IMR-90 (cell line): ENCODE data around the gene TWIST2. TPM values are rescaled to one million over a fixed set of nuclear protein-coding genes. Genes with fewer than 3 reads are reported as not detected.

Source experiments
- ATAC-seq: fragments of 200-7000 bp; cut with Tn5 transposase; 2 replicates; pipeline ENCODE4 v1.9.1; 2020; ENCODE audit warnings: low read depth, mild to moderate bottlenecking, moderate library complexity
- BruUV-seq: library from RNA; stranded (reverse); fragments of 400-500 nt; replicated peaks from 2 replicates; lab custom pipeline; 2021; lab: Mats Ljungman, UMichigan
- CTCF ChIA-PET: fragments of 300-600 bp; formaldehyde crosslinking; extraction: SDS; loops from one replicate; lab custom pipeline; 2021; ENCODE audit warnings: antibody characterized with exemption; lab: Yijun Ruan, JAX
- POLR2A ChIA-PET: fragments of 300-600 bp; sonication (Branson Sonifier 250); formaldehyde crosslinking; loops from one replicate; lab custom pipeline; 2022; ENCODE audit warnings: antibody characterized with exemption; ENCODE audit not compliant: unreplicated experiment; lab: Charles Lee
- DNase-seq: peaks from one replicate; pipeline ENCODE4 v3.0.0; 2013
- H2AFZ ChIP-seq: replicated peaks from 2 replicates; pipeline ENCODE3; 2013; ENCODE audit warnings: low read length, mild to moderate bottlenecking; ENCODE audit not compliant: poor library complexity
- H2AK5ac ChIP-seq: 2 replicates; pipeline ENCODE4 v1.6.1; 2013; ENCODE audit warnings: low read depth, low read length, inconsistent platforms
- H2AK9ac ChIP-seq: replicated peaks from 2 replicates; pipeline ENCODE3; 2013; ENCODE audit warnings: mild to moderate bottlenecking, low read depth, low read length, moderate library complexity; ENCODE audit not compliant: poor library complexity
- H2BK120ac ChIP-seq: 2 replicates; pipeline ENCODE4 v1.6.1; 2013; ENCODE audit warnings: low read depth, low read length, inconsistent platforms
- H2BK15ac ChIP-seq: 3 replicates; pipeline ENCODE4 v1.6.1; 2013; ENCODE audit warnings: low read depth, low read length, inconsistent platforms
- H2BK20ac ChIP-seq: 2 replicates; pipeline ENCODE4 v1.6.1; 2013; ENCODE audit warnings: low read depth, mild to moderate bottlenecking, inconsistent platforms, low read length, moderate library complexity
- H2BK5ac ChIP-seq: 2 replicates; pipeline ENCODE4 v1.6.1; 2013; ENCODE audit warnings: mild to moderate bottlenecking, low read depth, low read length, inconsistent platforms; ENCODE audit not compliant: poor library complexity, severe bottlenecking
- H3K14ac ChIP-seq: replicated peaks from 2 replicates; pipeline ENCODE4 v1.6.1; 2013; ENCODE audit warnings: low read depth, low read length, inconsistent platforms
- H3K18ac ChIP-seq: 2 replicates; pipeline ENCODE4 v1.6.1; 2013; ENCODE audit warnings: low read depth, low read length, control low read depth
- H3K23ac ChIP-seq: 2 replicates; pipeline ENCODE4 v1.6.1; 2013; ENCODE audit warnings: low read depth, low read length, inconsistent platforms
- H3K27ac ChIP-seq: 2 replicates; pipeline ENCODE4 v1.5.1; 2013; ENCODE audit warnings: mild to moderate bottlenecking, control low read depth, low read length; ENCODE audit not compliant: insufficient read depth
- H3K27me3 ChIP-seq: 2 replicates; pipeline ENCODE4 v1.6.1; 2013; ENCODE audit warnings: low read length; ENCODE audit not compliant: control insufficient read depth, insufficient read depth
- H3K36me3 ChIP-seq: 2 replicates; pipeline ENCODE4 v1.6.1; 2013; ENCODE audit warnings: low read length, mixed read lengths; ENCODE audit not compliant: control insufficient read depth, insufficient read depth
- H3K4ac ChIP-seq: 2 replicates; pipeline ENCODE4 v1.6.1; 2013; ENCODE audit warnings: low read depth, low read length, inconsistent platforms
- H3K4me1 ChIP-seq: 2 replicates; pipeline ENCODE4 v1.6.1; 2013; ENCODE audit warnings: low read length, mixed read lengths; ENCODE audit not compliant: control insufficient read depth, insufficient read depth
- H3K4me2 ChIP-seq: 2 replicates; pipeline ENCODE4 v1.6.1; 2013; ENCODE audit warnings: low read depth, mild to moderate bottlenecking, control low read depth, low read length, moderate library complexity
- H3K4me3 ChIP-seq: 2 replicates; pipeline ENCODE4 v1.5.1; 2013; ENCODE audit warnings: low read depth, mild to moderate bottlenecking, control low read depth, low read length, moderate library complexity; ENCODE audit not compliant: insufficient read depth
- H3K56ac ChIP-seq: 2 replicates; pipeline ENCODE4 v1.6.1; 2013; ENCODE audit warnings: low read length, inconsistent platforms; ENCODE audit not compliant: insufficient read depth; ENCODE audit errors: extremely low read depth
- H3K79me1 ChIP-seq, 2 experiments: 2 replicates each; pipeline ENCODE4 v1.6.1; 2013; ENCODE audit warnings: low read length in 2 of 2, inconsistent platforms in 1 of 2, low read depth in 1 of 2
- H3K9ac ChIP-seq: 2 replicates; pipeline ENCODE4 v1.6.1; 2013; ENCODE audit warnings: low read depth, low read length, control low read depth
- H3K9me1 ChIP-seq: 2 replicates; pipeline ENCODE4 v1.6.1; 2013; ENCODE audit warnings: low read length, inconsistent platforms; ENCODE audit not compliant: insufficient read depth
- H3K9me3 ChIP-seq: 2 replicates; pipeline ENCODE4 v1.6.1; 2013; ENCODE audit warnings: low read length; ENCODE audit not compliant: control insufficient read depth, insufficient read depth
- H4K20me1 ChIP-seq: 2 replicates; pipeline ENCODE4 v1.6.1; 2013; ENCODE audit warnings: low read length, inconsistent platforms; ENCODE audit not compliant: insufficient read depth
- H4K5ac ChIP-seq: 2 replicates; pipeline ENCODE4 v1.6.1; 2013; ENCODE audit warnings: mild to moderate bottlenecking, low read depth, low read length, control low read depth
- H4K8ac ChIP-seq, 2 experiments: 2 replicates each; pipeline ENCODE4 v1.6.1; 2013; ENCODE audit warnings: low read depth in 2 of 2, low read length in 2 of 2, control low read depth in 1 of 2, inconsistent platforms in 1 of 2
- H4K91ac ChIP-seq: 2 replicates; pipeline ENCODE4 v1.6.1; 2013; ENCODE audit warnings: low read depth, low read length, inconsistent platforms; ENCODE audit not compliant: insufficient read depth
- BHLHE40 ChIP-seq: fragments of 150-350 bp; IDR thresholded peaks from 2 replicates; pipeline ENCODE4 v1.6.1; 2016; ENCODE audit warnings: mild to moderate bottlenecking, low read depth, low read length
- CEBPB ChIP-seq: IDR thresholded peaks from 2 replicates; pipeline ENCODE4 v1.6.1; 2012; ENCODE audit warnings: low read depth, low read length, improper control_type of control experiment
- ELK1 ChIP-seq: fragments of 150-350 bp; IDR thresholded peaks from 2 replicates; pipeline ENCODE4 v1.6.1; 2016; ENCODE audit warnings: low read depth, mild to moderate bottlenecking, low read length, moderate library complexity, borderline replicate concordance
- MAZ ChIP-seq: IDR thresholded peaks from 2 replicates; pipeline ENCODE4 v1.6.1; 2012; ENCODE audit warnings: low read depth, mild to moderate bottlenecking, low read length, improper control_type of control experiment, moderate library complexity, borderline replicate concordance
- NFE2L2 ChIP-seq: fragments of 150-350 bp; IDR thresholded peaks from 2 replicates; pipeline ENCODE4 v1.6.1; 2016; ENCODE audit warnings: low read depth, mild to moderate bottlenecking, low read length
- RFX5 ChIP-seq: IDR thresholded peaks from 2 replicates; pipeline ENCODE4 v1.8.0; 2012; ENCODE audit warnings: low read depth, mild to moderate bottlenecking, low read length, moderate library complexity
- USF2 ChIP-seq: fragments of 150-350 bp; IDR thresholded peaks from 2 replicates; pipeline ENCODE4 v1.6.1; 2017; ENCODE audit warnings: mild to moderate bottlenecking, antibody characterized with exemption, low read length, low read depth
- WGBS, 2 experiments: methylation state at CpG; one replicate each; pipeline versions ENCODE4 v1.1.5 to v1.1.7; 2013; ENCODE audit warnings: missing lambda C conversion rate in 2 of 2; ENCODE audit not compliant: insufficient read length in 1 of 2; ENCODE audit errors: extremely low coverage in 2 of 2; 5-methylcytosine and 5-hydroxymethylcytosine counted together
- dilution Hi-C: fragments of 300-500 bp; cut with HindIII; formaldehyde crosslinking; loops from one replicate; pipeline ENCODE4 v1.14.3; 2018; ENCODE audit warnings: low sequenced_read_pairs; ENCODE audit not compliant: unreplicated experiment
- in situ Hi-C: fragments of 300-500 bp; cut with MboI; formaldehyde crosslinking; loops from 3 replicates; pipeline ENCODE4 v1.14.3; 2019; ENCODE audit warnings: low sequenced_read_pairs, inconsistent platforms, mixed read lengths
- intact Hi-C: fragments of 100-400 bp; cut with micrococcal nuclease; formaldehyde crosslinking; loops from 2 replicates; pipeline ENCODE4 v1.10.0; 2022
- polyA plus RNA-seq, 3 experiments: library from polyadenylated mRNA; depleted of rRNA; stranded (reverse); fragments of >200 nt; gene quantifications; 2 replicates each; pipeline ENCODE4 v1.2.3, GENCODE V29; 2012; ENCODE audit warnings: low replicate concordance in 1 of 3
- total RNA-seq: library from RNA; depleted of rRNA; stranded (reverse); fragments of >200 nt; gene quantifications from 2 replicates; pipeline ENCODE4 v1.2.3, GENCODE V29; 2012

Gene TWIST2
- total and polyA plus RNA-seq, 2 of the 4 experiments (the other 2 are of a cell fraction) = 9.3 to 33.6 TPM

- Histone ChIP-seq H4K8ac (no peak overlapping the region), H2BK5ac (no peak overlapping the region), H3K4me3 (no peak overlapping the region), H2AFZ (no peak overlapping the region), H3K4me1 (peaks cover 10% of the 10 kb centered on the region), H2AK5ac (no peak overlapping the region), H3K27ac (no peak overlapping the region), H3K9me1 (peaks cover 8% of the 10 kb centered on the region), H3K27me3 (no peaks in the 10 kb centered on the region), H2BK20ac (no peak overlapping the region), H3K9me3 (no peaks in the 10 kb centered on the region), H3K4me2 (no peak overlapping the region), H3K18ac (no peak overlapping the region), H3K14ac (no peak overlapping the region), H3K9ac (no peak overlapping the region), H3K23ac (no peak overlapping the region), H4K91ac (no peak overlapping the region), H3K36me3 (peaks cover 28% of the 10 kb centered on the region), H3K56ac (no peak overlapping the region), H4K5ac (no peak overlapping the region), H4K20me1 (peaks cover 8% of the 10 kb centered on the region), H2BK120ac (no peak overlapping the region), H3K4ac (no peak overlapping the region), H2BK15ac (no peak overlapping the region), H3K79me1 (peaks cover 17 to 64% of the 10 kb centered on the region in 2 experiments), H2AK9ac (no peak overlapping the region)
- DNase-seq (no peak), ATAC-seq (no peak)
- dilution Hi-C loops (no loop called here), in situ Hi-C loops (no loop called here), intact Hi-C loops (no loop called here)
- TF ChIP-seq CEBPB (no peak), RFX5 (no peak), NFE2L2 (no peak), BHLHE40 (no peak), USF2 (no peak), MAZ (no peak), ELK1 (no peak)
- no TSS peak for BruUV-seq
- ChIA-PET CTCF (no interaction called here), POLR2A (no interaction called here)
- whole genome bisulfite sequencing, 2 experiments = 87% methylated on average over 2 of the region's 13 CpGs; no CpG with 5 or more reads in 1 of the 2 experiments
These were observed 42.2 kb downstream of the TWIST2 start for GRCh38 chr2:238890131-238890530.
